HT1080 (cell line): ENCODE measurements around the gene ABCC3. TPM values are rescaled to one million over a fixed set of nuclear protein-coding genes. Genes with fewer than 3 reads are reported as not detected.
A peak's percentile ranks its signal among the peaks of the same experiment; 100 is the strongest.
"Not testable (repeated sequence)": the region's sequence is repeated elsewhere in the genome, so short reads cannot be mapped to it uniquely, and the experiment has no call there.

Source experiments
- DNase-seq: peaks from one replicate; pipeline ENCODE4 v3.0.0-alpha.2; 2015; ENCODE audit warnings: low read depth
- total RNA-seq: library from RNA; depleted of rRNA; stranded (reverse); fragments of >200 nt; shearing (Covaris generic); gene quantifications from 2 replicates; pipeline ENCODE4 v1.2.3, GENCODE V29; 2014

Gene ABCC3
- total RNA-seq, 1 experiment from 2014 or later: 6.4 TPM

GRCh38 chr17:50666316-50666715, 31.6 kb downstream of the ABCC3 start:
- DNase-seq: no peak

GRCh38 chr17:50667259-50668024, 32.8 kb downstream of the ABCC3 start:
- no peak for DNase-seq

GRCh38 chr17:50668025-50668837, 33.5 kb downstream of the ABCC3 start:
- peak; percentile 74 for DNase-seq

GRCh38 chr17:50668838-50669581, 34.3 kb downstream of the ABCC3 start:
- DNase-seq: no peak

GRCh38 chr17:50672071-50672470, 37.4 kb downstream of the ABCC3 start:
- DNase-seq: no peak

GRCh38 chr17:50672831-50673551, 38.3 kb downstream of the ABCC3 start:
- DNase-seq: no peak

GRCh38 chr17:50675190-50675589, 40.5 kb downstream of the ABCC3 start:
- DNase-seq: no peak

GRCh38 chr17:50675627-50676026, 40.9 kb downstream of the ABCC3 start:
- no peak for DNase-seq

GRCh38 chr17:50676065-50676975, 41.6 kb downstream of the ABCC3 start:
- DNase-seq: no peak

- no peak for DNase-seq
Measured at GRCh38 chr17:50677851-50678375, 43.2 kb downstream of the ABCC3 start.

- no peak for DNase-seq
Measured at GRCh38 chr17:50679008-50679544, 44.4 kb downstream of the ABCC3 start.

GRCh38 chr17:50680126-50680525, 45.4 kb downstream of the ABCC3 start:
- DNase-seq: no peak

- not testable (repeated sequence) for DNase-seq
Measured at GRCh38 chr17:50680543-50681262, 46.0 kb downstream of the ABCC3 start.

- peak; percentile 86 for DNase-seq
Measured at GRCh38 chr17:50681263-50682200, 46.9 kb downstream of the ABCC3 start.

GRCh38 chr17:50682441-50682840, 47.8 kb downstream of the ABCC3 start:
- DNase-seq: no peak

GRCh38 chr17:50682938-50683337, 48.3 kb downstream of the ABCC3 start:
- no peak for DNase-seq

GRCh38 chr17:50683434-50684287, 49.0 kb downstream of the ABCC3 start:
- DNase-seq: no peak
